Upper lobe of right lung (tissue), 1 donor: ENCODE results near the gene ADPRHL1. TPM values are rescaled to one million over a fixed set of nuclear protein-coding genes. Genes with fewer than 3 reads are reported as not detected.

Source experiments
- ATAC-seq: fragments of 200-7000 bp; cut with Tn5 transposase; one replicate; pipeline ENCODE4 v1.9.1; 2020; ENCODE audit warnings: mild to moderate bottlenecking, moderate library complexity
- DNase-seq: peaks from one replicate; pipeline ENCODE4 v3.0.0-alpha.2; 2020
- H3K27ac ChIP-seq: fragments of 200-600 bp; one replicate; pipeline ENCODE4 v1.8.0; 2022
- H3K27me3 ChIP-seq: fragments of 200-600 bp; one replicate; pipeline ENCODE4 v1.8.0; 2022; ENCODE audit warnings: mild to moderate bottlenecking
- H3K36me3 ChIP-seq: fragments of 200-600 bp; one replicate; pipeline ENCODE4 v1.8.0; 2022
- H3K4me1 ChIP-seq: fragments of 200-600 bp; one replicate; pipeline ENCODE4 v1.8.0; 2022
- H3K4me3 ChIP-seq: fragments of 200-600 bp; one replicate; pipeline ENCODE4 v1.8.0; 2022; ENCODE audit warnings: mild to moderate bottlenecking
- H3K9me3 ChIP-seq: fragments of 200-600 bp; one replicate; pipeline ENCODE4 v1.8.0; 2022
- intact Hi-C: fragments of 100-400 bp; cut with DNase I; formaldehyde crosslinking; loops from one replicate; pipeline ENCODE4 v1.11.0; 2022
- total RNA-seq: library from RNA; stranded (reverse); fragmentation: NEBNext Ultra II Directional; extraction: Animal tissue kit (Norgen Biotek cat#: 25700); gene quantifications from one replicate; pipeline ENCODE4 v1.2.1, GENCODE V29; 2021
- TF ChIP-seq, protein P1 (sequence below): fragments of 200-600 bp; IDR thresholded peaks from one replicate; pipeline ENCODE4 v1.8.0; 2022; ENCODE audit warnings: antibody characterized with exemption
- donor health status: DM: no; HTN: yes; CAD: no; lungs with severe emphysema.

ADPRHL1 gene
- total RNA-seq, 1 donor from 2014 or later, result 1.9 TPM

DNA sequence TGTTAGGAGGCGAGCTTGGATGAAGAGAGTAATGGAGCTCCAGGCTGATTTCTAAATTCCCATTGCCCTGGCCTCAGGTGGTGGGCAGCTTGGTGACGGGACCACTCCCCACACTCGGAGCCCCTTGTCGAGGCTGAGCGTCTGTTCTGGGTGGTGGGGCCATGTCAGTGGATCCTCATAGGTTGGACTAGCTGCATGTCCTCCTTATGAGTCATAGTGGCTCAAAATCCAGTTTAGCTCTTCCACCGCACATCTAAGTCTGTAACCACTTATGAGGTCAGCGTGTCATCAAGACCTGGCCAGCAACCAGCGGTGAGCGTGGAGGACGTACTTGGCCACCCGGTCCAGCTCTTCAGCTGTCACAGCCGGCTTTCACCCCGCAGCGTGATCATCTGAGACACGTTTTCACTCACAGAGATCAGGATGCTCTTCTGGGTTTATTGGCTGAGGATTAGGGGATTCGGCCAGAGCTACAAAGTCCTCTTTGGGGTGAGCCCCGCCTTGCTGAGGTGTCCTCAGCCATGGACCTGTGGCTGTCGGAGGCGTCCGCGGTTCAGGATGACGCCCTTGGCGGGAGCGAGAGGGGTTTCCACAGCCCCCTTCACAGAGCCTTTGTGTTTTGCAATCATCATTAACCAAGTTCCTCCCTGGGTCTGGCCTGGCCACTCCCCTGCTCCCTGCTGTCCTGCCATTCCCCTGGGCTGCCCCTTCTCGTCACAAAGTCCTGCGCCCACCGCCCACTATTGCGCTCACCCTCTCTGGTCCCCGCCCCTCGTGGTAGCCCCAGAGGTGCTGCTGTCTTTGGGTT, 41.9 kb downstream of the ADPRHL1 start:
- ATAC-seq (no peak), DNase-seq (peak; percentile 62)
- TF ChIP-seq, protein P1, sequence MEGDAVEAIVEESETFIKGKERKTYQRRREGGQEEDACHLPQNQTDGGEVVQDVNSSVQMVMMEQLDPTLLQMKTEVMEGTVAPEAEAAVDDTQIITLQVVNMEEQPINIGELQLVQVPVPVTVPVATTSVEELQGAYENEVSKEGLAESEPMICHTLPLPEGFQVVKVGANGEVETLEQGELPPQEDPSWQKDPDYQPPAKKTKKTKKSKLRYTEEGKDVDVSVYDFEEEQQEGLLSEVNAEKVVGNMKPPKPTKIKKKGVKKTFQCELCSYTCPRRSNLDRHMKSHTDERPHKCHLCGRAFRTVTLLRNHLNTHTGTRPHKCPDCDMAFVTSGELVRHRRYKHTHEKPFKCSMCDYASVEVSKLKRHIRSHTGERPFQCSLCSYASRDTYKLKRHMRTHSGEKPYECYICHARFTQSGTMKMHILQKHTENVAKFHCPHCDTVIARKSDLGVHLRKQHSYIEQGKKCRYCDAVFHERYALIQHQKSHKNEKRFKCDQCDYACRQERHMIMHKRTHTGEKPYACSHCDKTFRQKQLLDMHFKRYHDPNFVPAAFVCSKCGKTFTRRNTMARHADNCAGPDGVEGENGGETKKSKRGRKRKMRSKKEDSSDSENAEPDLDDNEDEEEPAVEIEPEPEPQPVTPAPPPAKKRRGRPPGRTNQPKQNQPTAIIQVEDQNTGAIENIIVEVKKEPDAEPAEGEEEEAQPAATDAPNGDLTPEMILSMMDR, result no peak
- Histone ChIP-seq H3K4me3 (no peak overlapping the region), H3K9me3 (no peaks in the 10 kb centered on the region), H3K27me3 (peaks cover 31% of the 10 kb centered on the region), H3K36me3 (no peaks in the 10 kb centered on the region), H3K4me1 (no peaks in the 10 kb centered on the region), H3K27ac (no peak overlapping the region)
- intact Hi-C loops, result no loop called here

DNA sequence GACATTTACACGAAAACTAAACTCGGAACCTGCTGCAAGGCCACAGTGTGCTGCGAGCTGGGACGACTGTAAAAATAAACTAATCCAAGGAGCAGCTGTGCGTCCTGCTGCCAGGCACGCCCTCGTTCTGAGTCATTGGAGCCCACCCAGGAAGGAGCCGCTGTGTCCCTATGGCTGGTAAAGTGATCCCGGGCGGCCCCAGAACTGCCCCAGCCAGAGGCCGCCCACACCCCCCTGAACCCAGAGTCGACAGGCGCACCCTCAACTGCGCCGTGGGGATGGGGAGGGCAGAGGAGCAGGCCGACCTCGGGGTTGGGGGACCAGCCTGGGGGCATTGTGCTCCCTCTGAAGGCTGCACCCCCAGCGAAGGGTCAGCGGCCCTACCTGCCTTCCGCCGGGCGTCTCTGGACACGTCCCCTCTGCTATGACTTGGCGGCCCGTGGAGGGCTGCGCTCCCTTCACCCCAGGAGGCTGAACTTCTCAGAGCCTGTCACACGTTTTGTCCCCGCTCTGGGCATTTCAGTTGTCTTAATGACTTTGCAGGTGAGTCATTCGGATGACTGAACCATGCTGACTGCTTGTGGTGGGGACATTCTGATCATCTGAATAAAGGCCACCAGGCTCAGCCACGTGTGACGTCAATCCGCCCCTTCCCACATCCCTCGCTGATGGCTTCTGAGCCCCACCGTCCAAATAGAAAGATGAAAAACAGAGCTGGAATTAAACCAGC, 42.7 kb downstream of the ADPRHL1 start:
- no peaks in the 10 kb centered on the region for H3K9me3 ChIP-seq
- ATAC-seq (no peak), DNase-seq (peak; percentile 42)
- H3K36me3 ChIP-seq, result no peaks in the 10 kb centered on the region
- TF ChIP-seq, protein P1, result no peak
- no peak overlapping the region for H3K4me3 ChIP-seq
- H3K4me1 ChIP-seq, result no peaks in the 10 kb centered on the region
- intact Hi-C loops, result no loop called here
- no peak overlapping the region for H3K27ac ChIP-seq
- H3K27me3 ChIP-seq, result peaks cover 39% of the 10 kb centered on the region

DNA sequence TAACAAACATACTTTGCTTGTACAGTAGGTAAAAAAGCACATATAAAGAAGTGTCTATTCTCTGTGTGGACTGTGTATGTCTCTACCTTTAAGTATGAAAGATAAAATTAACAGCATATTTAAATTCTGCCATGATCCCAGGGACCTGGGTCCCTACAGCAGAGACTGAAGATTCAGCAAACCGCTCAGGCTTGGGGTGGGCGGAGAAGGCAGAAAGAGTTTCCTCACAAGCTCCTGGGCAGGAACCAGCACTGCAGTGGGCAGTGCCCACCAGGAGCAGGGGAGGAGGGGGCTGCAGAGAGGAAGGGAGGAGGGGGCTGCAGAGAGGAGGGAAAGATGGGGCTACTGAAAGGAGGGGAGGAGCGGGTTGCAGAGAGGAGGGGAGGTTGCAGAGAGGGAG, 44.7 kb downstream of the ADPRHL1 start:
- no peaks in the 10 kb centered on the region for H3K4me1 ChIP-seq
- no peak overlapping the region for H3K4me3 ChIP-seq
- ATAC-seq (no peak), DNase-seq (peak; percentile 25)
- intact Hi-C loops, result no loop called here
- no peak overlapping the region for H3K27ac ChIP-seq
- no peaks in the 10 kb centered on the region for H3K36me3 ChIP-seq
- no peaks in the 10 kb centered on the region for H3K9me3 ChIP-seq
- peaks cover 33% of the 10 kb centered on the region for H3K27me3 ChIP-seq
- TF ChIP-seq, protein P1, result no peak

DNA sequence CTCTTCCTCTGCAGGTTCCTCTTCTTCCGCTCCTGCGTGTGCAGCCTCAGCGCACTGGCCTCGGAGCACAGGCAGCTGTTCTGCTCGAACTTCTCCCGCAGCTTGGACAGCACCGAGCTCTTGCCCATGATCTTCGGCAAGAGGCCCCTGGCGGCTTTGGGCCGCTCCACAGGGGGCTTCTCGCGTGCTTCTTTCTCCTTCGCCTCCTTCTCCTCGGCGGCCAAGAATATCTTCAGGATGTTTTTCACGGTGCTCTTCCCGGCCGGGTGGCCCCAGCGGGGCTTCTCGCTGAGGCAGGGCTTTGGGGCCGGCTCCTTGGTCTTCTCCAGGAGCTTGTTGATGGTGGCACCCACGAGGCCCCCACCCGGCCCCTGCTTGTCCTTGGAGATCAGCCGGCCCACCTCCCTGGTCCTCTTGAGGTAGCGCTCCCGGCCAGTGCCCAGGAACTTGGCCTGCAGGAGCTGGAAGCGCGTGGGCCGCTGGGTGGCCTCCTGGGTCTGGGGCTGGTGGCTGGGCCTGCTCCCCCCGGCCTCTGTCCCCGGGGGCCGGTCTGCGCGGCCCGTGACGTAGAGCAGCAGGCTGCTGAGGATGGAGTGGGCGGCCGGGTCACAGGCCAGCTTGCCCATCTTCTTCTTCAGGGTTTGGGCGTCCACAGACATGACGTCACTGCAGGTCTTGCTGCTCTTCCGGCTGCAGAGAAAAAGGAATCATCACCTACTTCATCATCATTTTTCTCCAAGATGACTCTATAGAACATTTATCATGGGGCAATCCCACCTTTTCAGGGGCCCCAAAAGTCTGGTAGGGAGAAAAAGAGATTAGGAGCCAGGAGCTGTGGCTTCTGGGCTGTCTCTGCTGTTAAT, 45.5 kb downstream of the ADPRHL1 start:
- no peaks in the 10 kb centered on the region for H3K4me1 ChIP-seq
- no peak overlapping the region for H3K27ac ChIP-seq
- H3K27me3 ChIP-seq, result peaks cover 33% of the 10 kb centered on the region
- no peak for ATAC-seq
- DNase-seq, result peak; percentile 58
- H3K9me3 ChIP-seq, result no peaks in the 10 kb centered on the region
- H3K4me3 ChIP-seq, result no peak overlapping the region
- no peaks in the 10 kb centered on the region for H3K36me3 ChIP-seq
- intact Hi-C loops, result no loop called here
- TF ChIP-seq, protein P1, result no peak

DNA sequence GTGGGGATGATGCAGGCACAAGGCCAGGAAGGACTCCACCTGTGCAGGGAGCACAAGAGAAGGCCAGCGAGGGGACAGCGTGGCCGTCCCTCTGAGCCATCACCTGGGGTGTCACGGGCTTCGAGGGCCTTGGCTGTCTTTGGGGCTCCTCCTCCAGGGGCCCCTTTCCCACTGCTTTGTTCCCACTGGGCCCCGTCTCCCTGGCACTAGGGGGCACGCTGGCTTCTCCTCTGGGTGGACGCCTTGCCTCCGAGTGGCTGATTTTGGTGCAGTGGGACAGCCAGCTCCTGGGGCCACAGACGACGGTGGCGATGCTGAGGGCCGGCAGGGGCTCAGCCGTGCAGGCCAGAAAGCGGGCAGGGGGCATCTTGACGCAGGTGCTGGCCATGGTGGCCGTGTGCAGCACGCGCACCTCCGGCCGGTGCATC, 46.2 kb downstream of the ADPRHL1 start:
- Histone ChIP-seq H3K27me3 (peaks cover 33% of the 10 kb centered on the region), H3K36me3 (no peaks in the 10 kb centered on the region), H3K4me3 (no peak overlapping the region), H3K9me3 (no peaks in the 10 kb centered on the region), H3K27ac (no peak overlapping the region), H3K4me1 (no peaks in the 10 kb centered on the region)
- TF ChIP-seq, protein P1, result no peak
- intact Hi-C loops, result no loop called here
- DNase-seq (peak; percentile 52), ATAC-seq (no peak)
